ENCODE measurements around the gene NRAS. TPM values are rescaled to one million over a fixed set of nuclear protein-coding genes. Genes with fewer than 3 reads are reported as not detected.
A peak's percentile ranks its signal among the peaks of the same experiment; 100 is the strongest.

The NRAS gene
- total and polyA plus RNA-seq, 3 experiments from 2014 or later: 27.1 to 78.2 (median 77.6) TPM

- Histone ChIP-seq H3K4me3 (ENCODE audit: low read length) (no peak overlapping the region), H3K27ac (ENCODE audit: low read depth, low read length) (no peak overlapping the region), H3K27me3 (ENCODE audit: insufficient read depth, low read length, poor library complexity, severe bottlenecking) (no peaks in the 10 kb centered on the region), H3K36me3 (ENCODE audit: insufficient read depth, low read length) (no peaks in the 10 kb centered on the region), H3K4me1 (ENCODE audit: insufficient read depth, low read length) (no peaks in the 10 kb centered on the region), H3K9me3 (ENCODE audit: low read length) (no peaks in the 10 kb centered on the region)
- Mint-ChIP-seq H3K9me3 (no peaks in the 10 kb centered on the region), H3K4me3 (no peak overlapping the region), H3K27me3 (peaks cover 12 to 56% of the 10 kb centered on the region in 2 donors), H3K4me1 (no peaks in the 10 kb centered on the region), H3K36me3 (no peaks in the 10 kb centered on the region), H3K27ac (peak overlapping the region in 1 of 8 donors; percentile 47)
- ChIA-PET POLR2A (no interaction called here), CTCF (no interaction called here)
- no peak for DNase-seq
These were observed 25.5 kb downstream of the NRAS start for GRCh38 chr1:114691061-114691460.

DNA sequence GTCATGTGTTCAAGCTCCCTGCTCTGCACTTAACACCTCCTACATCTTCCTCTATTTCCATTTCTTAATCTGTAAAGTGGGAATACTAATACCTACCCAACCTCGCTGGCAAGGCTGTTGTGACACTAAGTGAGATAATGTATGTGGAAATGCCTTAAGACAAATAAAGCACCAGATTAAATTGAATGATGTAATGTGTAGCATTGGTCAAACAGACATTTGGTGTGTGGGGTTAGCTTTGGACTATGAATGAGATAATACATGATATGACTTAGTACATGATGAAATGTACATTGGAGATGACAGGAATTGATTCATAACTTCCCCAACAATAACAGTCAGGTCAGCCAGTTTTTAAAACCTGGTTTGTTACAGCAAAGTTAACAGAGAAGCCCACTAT, 26.4 kb downstream of the NRAS start:
- DNase-seq: no peak
- no peaks in the 10 kb centered on the region for H3K4me1 ChIP-seq (ENCODE audit: insufficient read depth, low read length)
- H3K9me3 Mint-ChIP-seq: no peaks in the 10 kb centered on the region
- H3K36me3 Mint-ChIP-seq: no peaks in the 10 kb centered on the region
- H3K4me3 Mint-ChIP-seq: no peak overlapping the region
- H3K4me3 ChIP-seq (ENCODE audit: low read length): no peak overlapping the region
- POLR2A ChIA-PET: no interaction called here
- no peaks in the 10 kb centered on the region for H3K27me3 ChIP-seq (ENCODE audit: insufficient read depth, low read length, poor library complexity, severe bottlenecking)
- H3K27ac ChIP-seq (ENCODE audit: low read depth, low read length): no peak overlapping the region
- no peaks in the 10 kb centered on the region for H3K36me3 ChIP-seq (ENCODE audit: insufficient read depth, low read length)
- no peak overlapping the region for H3K27ac Mint-ChIP-seq
- CTCF ChIA-PET: no interaction called here
- H3K9me3 ChIP-seq (ENCODE audit: low read length): no peaks in the 10 kb centered on the region
- H3K4me1 Mint-ChIP-seq: no peaks in the 10 kb centered on the region
- H3K27me3 Mint-ChIP-seq: peaks cover 12 to 63% of the 10 kb centered on the region in 2 donors

DNA sequence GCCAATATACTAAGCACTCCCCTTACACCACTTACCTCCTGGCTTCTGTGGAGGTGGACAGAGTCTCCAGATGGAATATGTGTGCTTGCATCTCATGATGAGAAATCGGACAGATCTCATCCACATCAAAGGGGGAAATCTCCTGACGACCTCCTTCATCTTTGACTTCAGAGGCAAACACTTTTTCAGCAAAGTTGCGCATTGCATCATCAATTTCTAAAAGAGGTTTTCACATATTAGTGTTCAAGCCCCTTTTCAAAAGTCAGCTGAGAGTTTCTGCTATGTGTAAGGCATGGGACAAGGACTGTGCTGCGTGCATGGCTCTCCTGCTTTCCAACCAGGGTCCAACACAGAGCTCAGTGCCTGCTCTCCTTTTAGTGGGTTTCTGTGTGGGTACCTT, 28.0 kb downstream of the NRAS start:
- ChIA-PET CTCF (no interaction called here), POLR2A (no interaction called here)
- no peak overlapping the region for H3K27ac Mint-ChIP-seq
- H3K27me3 Mint-ChIP-seq: peaks cover 9 to 68% of the 10 kb centered on the region in 2 donors
- DNase-seq: no peak
- no peak overlapping the region for H3K4me3 Mint-ChIP-seq
- H3K4me1 Mint-ChIP-seq: no peaks in the 10 kb centered on the region
- no peak overlapping the region for H3K4me3 ChIP-seq (ENCODE audit: low read length)
- no peaks in the 10 kb centered on the region for H3K9me3 Mint-ChIP-seq
- H3K27me3 ChIP-seq (ENCODE audit: insufficient read depth, low read length, poor library complexity, severe bottlenecking): no peaks in the 10 kb centered on the region
- H3K36me3 ChIP-seq (ENCODE audit: insufficient read depth, low read length): no peaks in the 10 kb centered on the region
- H3K9me3 ChIP-seq (ENCODE audit: low read length): no peaks in the 10 kb centered on the region
- H3K36me3 Mint-ChIP-seq: no peaks in the 10 kb centered on the region
- H3K4me1 ChIP-seq (ENCODE audit: insufficient read depth, low read length): no peaks in the 10 kb centered on the region
- no peak overlapping the region for H3K27ac ChIP-seq (ENCODE audit: low read depth, low read length)

GRCh38 chr1:114685851-114686250, 30.7 kb downstream of the NRAS start:
- Mint-ChIP-seq H3K4me3 (no peak overlapping the region), H3K4me1 (no peaks in the 10 kb centered on the region), H3K36me3 (no peaks in the 10 kb centered on the region), H3K9me3 (no peaks in the 10 kb centered on the region), H3K27me3 (peaks cover 4 to 63% of the 10 kb centered on the region in 2 donors), H3K27ac (peak overlapping the region in 1 of 8 donors; percentile 68)
- POLR2A ChIA-PET: no interaction called here
- H3K27ac ChIP-seq (ENCODE audit: low read depth, low read length): no peak overlapping the region
- H3K27me3 ChIP-seq (ENCODE audit: insufficient read depth, low read length, poor library complexity, severe bottlenecking): no peaks in the 10 kb centered on the region
- no peak for DNase-seq
- H3K4me1 ChIP-seq (ENCODE audit: insufficient read depth, low read length): no peaks in the 10 kb centered on the region
- H3K9me3 ChIP-seq (ENCODE audit: low read length): no peaks in the 10 kb centered on the region
- no peaks in the 10 kb centered on the region for H3K36me3 ChIP-seq (ENCODE audit: insufficient read depth, low read length)
- CTCF ChIA-PET: no interaction called here
- no peak overlapping the region for H3K4me3 ChIP-seq (ENCODE audit: low read length)

DNA sequence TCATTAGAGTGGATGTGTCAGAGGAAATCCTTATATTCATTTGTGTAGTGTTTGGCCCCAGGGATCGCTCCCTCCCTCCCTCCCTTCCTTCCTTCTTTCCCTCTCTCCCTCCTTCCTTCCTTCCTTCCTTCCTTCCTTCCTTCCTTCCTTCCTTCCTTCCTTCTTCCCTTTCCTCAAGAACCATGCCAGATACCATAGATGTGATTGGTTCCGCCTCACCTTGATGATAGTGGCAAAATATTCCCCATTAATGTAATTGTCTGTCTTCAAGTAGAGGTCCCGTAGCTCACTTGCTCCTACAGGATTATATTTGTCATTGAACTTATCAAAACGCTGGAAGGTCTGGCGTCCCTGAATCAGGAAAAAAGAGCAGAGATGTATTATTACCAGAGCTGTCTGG, 38.9 kb downstream of the NRAS start:
- Mint-ChIP-seq H3K27ac (no peak overlapping the region), H3K9me3 (no peaks in the 10 kb centered on the region), H3K4me1 (no peaks in the 10 kb centered on the region), H3K36me3 (no peaks in the 10 kb centered on the region), H3K4me3 (no peak overlapping the region), H3K27me3 (peaks cover 16 to 48% of the 10 kb centered on the region in 2 donors)
- H3K27me3 ChIP-seq (ENCODE audit: insufficient read depth, low read length, poor library complexity, severe bottlenecking): no peaks in the 10 kb centered on the region
- H3K36me3 ChIP-seq (ENCODE audit: insufficient read depth, low read length): no peaks in the 10 kb centered on the region
- H3K4me3 ChIP-seq (ENCODE audit: low read length): no peak overlapping the region
- H3K4me1 ChIP-seq (ENCODE audit: insufficient read depth, low read length): no peaks in the 10 kb centered on the region
- H3K9me3 ChIP-seq (ENCODE audit: low read length): no peaks in the 10 kb centered on the region
- no peak for DNase-seq
- ChIA-PET CTCF (no interaction called here), POLR2A (no interaction called here)
- no peak overlapping the region for H3K27ac ChIP-seq (ENCODE audit: low read depth, low read length)

- no peaks in the 10 kb centered on the region for H3K9me3 ChIP-seq (ENCODE audit: low read length)
- no peaks in the 10 kb centered on the region for H3K27me3 ChIP-seq (ENCODE audit: insufficient read depth, low read length, poor library complexity, severe bottlenecking)
- no peak for DNase-seq
- H3K27ac ChIP-seq (ENCODE audit: low read depth, low read length): no peak overlapping the region
- ChIA-PET CTCF (no interaction called here), POLR2A (no interaction called here)
- H3K4me1 ChIP-seq (ENCODE audit: insufficient read depth, low read length): no peaks in the 10 kb centered on the region
- no peaks in the 10 kb centered on the region for H3K9me3 Mint-ChIP-seq
- no peaks in the 10 kb centered on the region for H3K36me3 Mint-ChIP-seq
- no peaks in the 10 kb centered on the region for H3K36me3 ChIP-seq (ENCODE audit: insufficient read depth, low read length)
- peaks cover 17 to 49% of the 10 kb centered on the region in 2 donors for H3K27me3 Mint-ChIP-seq
- no peak overlapping the region for H3K4me3 Mint-ChIP-seq
- H3K27ac Mint-ChIP-seq: no peak overlapping the region
- no peaks in the 10 kb centered on the region for H3K4me1 Mint-ChIP-seq
- H3K4me3 ChIP-seq (ENCODE audit: low read length): no peak overlapping the region
These were observed 40.5 kb downstream of the NRAS start for GRCh38 chr1:114676115-114676514.

- H3K27me3 Mint-ChIP-seq: peaks cover 5 to 41% of the 10 kb centered on the region in 2 donors
- peaks cover 0 to 6% (median 0%) of the 10 kb centered on the region in 3 donors for H3K36me3 Mint-ChIP-seq
- H3K4me3 Mint-ChIP-seq: no peak overlapping the region
- no peak for DNase-seq
- no peak overlapping the region for H3K27ac Mint-ChIP-seq
- Histone ChIP-seq H3K4me1 (ENCODE audit: insufficient read depth, low read length) (peaks cover 6% of the 10 kb centered on the region), H3K36me3 (ENCODE audit: insufficient read depth, low read length) (no peaks in the 10 kb centered on the region), H3K27me3 (ENCODE audit: insufficient read depth, low read length, poor library complexity, severe bottlenecking) (no peaks in the 10 kb centered on the region), H3K4me3 (ENCODE audit: low read length) (no peak overlapping the region), H3K27ac (ENCODE audit: low read depth, low read length) (no peak overlapping the region), H3K9me3 (ENCODE audit: low read length) (no peaks in the 10 kb centered on the region)
- POLR2A ChIA-PET: no interaction called here
- no peaks in the 10 kb centered on the region for H3K9me3 Mint-ChIP-seq
- H3K4me1 Mint-ChIP-seq: peaks cover 4 to 17% (median 6%) of the 10 kb centered on the region in 3 donors
- CTCF ChIA-PET: interaction anchor here (0.7 kb wide), 1 partner anchor 11 kb away, joined by 3 read pairs; no protein-coding TSS in a partner anchor
These were observed 44.7 kb downstream of the NRAS start for GRCh38 chr1:114671939-114672275.

GRCh38 chr1:114671011-114671938, 45.3 kb downstream of the NRAS start:
- Mint-ChIP-seq H3K4me3 (peak overlapping the region in 3 of 7 donors; percentile 32 to 99 (median 94)), H3K9me3 (no peaks in the 10 kb centered on the region), H3K4me1 (peaks cover 4 to 17% (median 6%) of the 10 kb centered on the region in 3 donors), H3K27me3 (peaks cover 5 to 37% of the 10 kb centered on the region in 2 donors), H3K36me3 (peaks cover 0 to 6% (median 0%) of the 10 kb centered on the region in 3 donors), H3K27ac (no peak overlapping the region)
- peak in 1 of 5 donors; percentile 12 for DNase-seq
- Histone ChIP-seq H3K9me3 (ENCODE audit: low read length) (no peaks in the 10 kb centered on the region), H3K27ac (ENCODE audit: low read depth, low read length) (no peak overlapping the region), H3K27me3 (ENCODE audit: insufficient read depth, low read length, poor library complexity, severe bottlenecking) (no peaks in the 10 kb centered on the region), H3K36me3 (ENCODE audit: insufficient read depth, low read length) (no peaks in the 10 kb centered on the region), H3K4me3 (ENCODE audit: low read length) (no peak overlapping the region), H3K4me1 (ENCODE audit: insufficient read depth, low read length) (peaks cover 6% of the 10 kb centered on the region)
- ChIA-PET CTCF (interaction anchor here (0.7 to 1.4 kb wide), 3 partner anchors 11 to 329 kb away, joined by 3 read pairs; no protein-coding TSS in a partner anchor), POLR2A (no interaction called here)
